CD4-positive, alpha-beta T cell treated with Interleukin-15 for 4 hours (primary cell): ENCODE data around the gene DCAF12.
"Not testable (repeated sequence)": the region's sequence is repeated elsewhere in the genome, so short reads cannot be mapped to it uniquely, and the experiment has no call there.

Source experiments
- DNase-seq: peaks from one replicate; pipeline ENCODE4 v3.0.0-alpha.2; 2020; ENCODE audit warnings: low spot score

DCAF12 gene

DNA sequence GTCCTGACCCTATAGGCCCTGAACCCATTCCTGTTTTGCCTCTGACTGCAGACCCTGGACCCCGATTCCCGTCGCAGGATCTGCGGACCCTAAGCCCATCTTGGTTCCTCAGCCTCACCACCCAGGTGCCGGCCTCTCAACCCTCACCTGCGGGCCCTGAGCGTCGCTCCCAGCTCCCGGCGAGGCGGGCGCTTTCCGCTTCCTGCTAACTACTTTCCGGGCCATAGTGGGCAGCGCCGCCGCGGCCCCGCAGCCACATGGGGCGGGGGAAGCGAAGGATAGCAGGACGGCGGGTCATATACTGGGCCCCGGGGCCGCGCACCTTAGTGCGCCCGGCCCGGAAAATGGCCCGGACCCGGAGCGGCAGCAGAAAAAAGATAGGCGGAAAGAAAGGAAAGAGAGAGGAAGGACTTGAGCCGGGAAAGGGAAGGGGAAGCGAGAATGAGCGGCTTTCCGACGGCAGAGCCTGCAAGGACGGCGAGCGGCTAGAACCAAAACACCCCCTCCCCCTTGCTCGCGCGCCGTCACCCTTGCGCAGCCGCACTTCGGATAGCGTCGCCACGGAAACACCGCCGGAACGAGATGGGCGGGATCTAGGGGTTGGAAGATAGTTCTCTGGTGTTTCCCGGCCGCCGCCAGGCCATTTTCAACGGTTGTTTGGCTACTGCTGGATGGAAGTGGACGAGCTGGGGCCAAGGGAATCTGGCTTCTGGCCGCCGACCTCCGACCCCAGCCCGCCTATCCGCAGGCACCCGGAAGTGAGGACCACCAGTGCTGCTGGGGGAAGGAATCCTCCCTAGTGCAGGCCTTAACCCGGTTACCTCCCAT is at the start of gene DCAF12:
DCAF12 (minus strand) TSS at position 492 of the 828 bp plus-strand sequence; CDS start at position 225, 267 bp downstream.
- peak; percentile 90 for DNase-seq

DNA sequence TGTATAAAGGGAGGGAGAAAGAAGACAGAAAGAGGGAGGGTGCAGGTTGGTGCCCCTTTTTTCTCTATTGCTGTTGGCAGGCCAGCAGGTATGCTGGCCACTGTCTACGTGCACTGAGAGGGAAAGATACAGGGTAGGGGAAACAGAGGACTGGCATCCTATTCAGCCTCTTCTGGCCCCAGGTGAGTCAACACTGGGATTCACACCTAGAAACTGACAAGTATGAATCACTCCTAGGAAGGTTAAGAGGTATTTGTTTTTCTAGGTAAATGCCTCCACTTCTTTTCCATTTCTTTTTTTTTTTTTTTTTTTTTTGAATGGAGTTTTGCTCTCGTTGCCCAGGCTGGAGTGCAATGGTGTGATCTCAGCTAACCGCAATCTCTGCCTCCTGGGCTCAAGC is 49.6 kb upstream of the DCAF12 start:
- no peak for DNase-seq

DNA sequence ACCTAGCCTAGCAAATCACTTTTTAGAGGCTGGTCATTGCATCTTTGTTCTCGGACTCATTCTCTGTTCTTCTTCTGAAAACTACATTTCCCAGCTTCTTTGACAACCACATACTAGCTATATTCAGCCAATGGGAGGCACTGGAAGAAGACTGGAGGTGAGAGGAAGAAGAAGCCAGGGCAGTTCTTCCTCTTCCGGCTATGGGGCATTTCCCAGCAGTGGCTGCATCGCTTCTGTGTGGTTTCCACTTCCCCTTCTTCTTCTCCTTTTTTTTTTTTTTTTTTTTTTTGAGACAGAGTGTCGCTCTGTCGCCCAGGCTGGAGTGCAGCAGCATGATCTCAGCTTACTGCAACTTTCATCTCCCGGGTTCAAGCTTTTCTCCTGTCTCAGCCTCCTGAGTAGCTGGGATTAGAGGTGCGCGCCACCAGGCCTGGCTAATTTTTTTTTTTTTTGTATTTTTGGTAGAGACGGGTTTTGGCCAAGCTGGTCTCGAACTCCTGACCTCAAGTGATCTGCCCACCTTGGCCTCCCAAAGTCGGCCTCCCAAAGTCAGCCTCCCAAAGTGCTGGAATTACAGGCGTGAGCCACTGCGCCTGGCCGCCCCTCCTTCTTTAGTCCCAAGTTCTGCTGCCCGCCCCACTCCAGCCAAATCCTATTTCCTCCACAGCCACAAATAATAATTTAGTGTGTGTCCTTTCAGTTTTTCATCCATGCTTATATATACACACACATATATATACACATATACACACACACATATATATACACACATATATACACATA is 45.4 kb upstream of the DCAF12 start:
- peak; percentile 67 for DNase-seq

DNA sequence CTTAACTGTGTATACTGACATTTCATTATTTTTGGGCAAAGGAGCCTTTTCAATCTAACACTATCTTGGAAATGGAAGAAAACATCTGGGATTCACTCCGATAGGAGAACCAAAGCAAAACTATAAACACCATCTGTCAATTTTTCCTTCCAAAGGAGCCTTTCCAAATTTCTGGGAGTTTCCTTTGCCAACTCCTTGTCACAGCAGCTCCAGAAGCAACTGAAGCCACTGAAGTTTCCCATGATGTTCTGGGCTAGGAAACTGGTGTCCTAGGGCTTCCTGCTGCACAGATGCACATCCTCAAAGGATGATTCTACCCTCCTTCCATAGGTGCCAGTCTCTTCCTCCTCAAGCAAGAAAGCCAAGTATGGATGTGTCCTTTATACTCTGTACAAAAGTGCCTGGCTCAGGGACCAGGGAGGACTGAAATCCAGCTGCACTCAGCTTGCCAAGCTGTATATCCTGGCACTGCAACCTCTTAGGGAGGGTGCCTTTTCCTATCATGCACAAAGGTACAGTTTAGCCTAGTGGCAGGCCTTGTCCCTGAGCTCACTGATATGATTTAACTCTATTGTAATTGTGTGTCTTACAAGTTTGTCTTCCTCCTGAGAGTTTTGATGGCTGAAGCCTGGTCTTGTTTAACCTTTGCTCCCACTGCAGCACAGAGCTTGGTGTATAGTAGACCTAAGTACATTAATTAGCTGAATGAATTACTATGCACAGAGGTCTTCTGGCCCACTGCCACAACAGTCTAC is 43.9 kb upstream of the DCAF12 start:
- no peak for DNase-seq

DNA sequence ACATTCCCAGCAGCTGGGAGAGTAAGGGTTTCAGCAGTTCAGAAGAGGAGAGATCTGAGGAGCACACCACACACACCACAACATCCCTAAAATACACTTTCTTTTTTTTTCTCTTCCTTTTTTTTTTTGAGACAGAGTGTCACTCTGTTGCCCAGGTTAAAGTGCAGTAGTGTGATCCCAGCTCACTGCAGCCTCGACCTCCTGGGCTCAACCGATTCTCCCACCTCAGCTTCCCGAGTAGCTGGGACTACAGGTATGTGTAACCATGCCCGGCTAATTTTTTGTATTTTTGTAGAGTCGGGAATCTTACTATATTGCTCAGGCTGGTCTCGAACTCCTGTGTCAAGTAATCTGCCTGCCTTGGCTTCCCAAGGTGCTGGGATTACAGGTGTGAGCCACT is 42.6 kb upstream of the DCAF12 start:
- no peak for DNase-seq

DNA sequence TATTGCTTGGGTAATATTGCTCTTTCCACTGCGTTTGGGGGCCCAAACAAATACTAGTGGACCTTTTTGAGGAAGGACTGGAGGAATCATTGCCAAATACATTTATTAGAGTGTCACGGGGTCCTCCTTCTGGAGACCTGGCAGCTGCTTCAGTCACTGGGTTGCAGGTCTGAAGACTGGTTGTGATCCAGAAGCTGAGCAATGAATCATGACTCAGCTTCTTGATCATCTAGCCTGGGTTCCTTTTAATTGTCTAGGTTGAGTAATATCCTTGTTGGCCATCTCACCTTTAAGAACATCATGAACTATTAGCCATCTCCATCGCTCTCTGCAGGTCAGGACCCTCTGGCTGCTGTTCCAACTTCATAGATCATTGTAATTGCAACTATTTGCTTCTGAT is 36.9 kb upstream of the DCAF12 start:
- no peak for DNase-seq

DNA sequence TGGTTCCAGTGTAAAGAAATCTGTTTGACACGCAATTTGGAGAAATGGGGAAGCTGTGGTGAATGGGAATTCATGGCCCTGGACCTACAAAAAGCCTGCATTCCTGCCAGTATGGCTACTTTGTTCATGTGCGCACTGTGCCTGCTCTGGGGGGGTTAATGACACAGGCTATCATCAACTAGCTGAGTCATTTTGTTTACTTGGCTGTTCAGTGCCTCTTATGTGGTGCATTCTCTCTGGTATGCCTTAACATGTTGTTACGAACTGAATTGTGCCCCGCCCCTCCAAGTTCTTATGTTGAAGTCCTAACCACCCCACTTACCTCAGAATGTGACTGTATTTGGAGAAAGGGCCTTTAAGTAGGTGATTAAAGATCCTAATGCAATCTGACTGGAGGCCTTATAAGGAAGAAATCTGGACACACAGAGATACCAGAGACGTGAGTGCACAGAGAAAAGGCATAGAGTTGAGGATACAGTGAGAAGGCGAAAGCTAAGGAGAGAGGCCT is 31.9 kb upstream of the DCAF12 start:
- no peak for DNase-seq

DNA sequence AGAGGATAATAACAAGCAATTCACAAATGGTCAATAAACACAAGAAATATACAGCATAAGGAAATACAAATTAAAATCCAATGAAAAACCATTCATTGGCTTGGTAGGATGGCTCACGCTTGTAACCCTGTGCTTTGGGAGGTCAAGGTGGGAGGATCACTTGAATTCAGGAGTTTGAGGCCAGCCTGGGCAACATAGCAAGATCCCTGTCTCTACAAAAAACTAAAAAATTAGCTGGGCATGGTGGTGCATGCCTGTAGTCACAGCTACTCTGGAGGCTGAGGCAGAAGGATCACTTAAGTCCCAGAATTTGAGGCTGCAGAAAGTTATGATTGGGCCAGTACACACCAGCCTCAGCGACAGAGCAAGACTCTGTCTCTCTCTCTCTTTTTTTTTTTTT is 31.4 kb upstream of the DCAF12 start:
- DNase-seq: no peak

DNA sequence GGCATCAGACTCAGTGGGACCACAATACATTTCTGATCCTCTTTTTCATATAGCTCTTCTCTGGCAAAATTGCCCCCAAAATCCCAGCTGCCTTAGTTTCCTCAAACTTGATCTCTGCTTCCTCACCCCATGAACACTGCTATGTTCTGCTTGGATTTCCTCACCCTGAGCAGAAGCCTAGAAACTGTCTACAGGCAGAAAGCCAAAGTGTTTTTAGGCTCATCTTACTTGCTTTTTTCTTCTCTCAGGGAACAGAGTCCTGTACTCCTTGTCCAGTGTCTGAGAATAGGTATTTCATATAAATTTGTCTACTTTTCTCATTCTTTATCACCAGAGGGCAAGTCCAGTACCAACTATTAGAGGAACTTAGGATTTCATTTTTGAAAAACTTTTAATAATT is 30.8 kb upstream of the DCAF12 start:
- DNase-seq: no peak

DNA sequence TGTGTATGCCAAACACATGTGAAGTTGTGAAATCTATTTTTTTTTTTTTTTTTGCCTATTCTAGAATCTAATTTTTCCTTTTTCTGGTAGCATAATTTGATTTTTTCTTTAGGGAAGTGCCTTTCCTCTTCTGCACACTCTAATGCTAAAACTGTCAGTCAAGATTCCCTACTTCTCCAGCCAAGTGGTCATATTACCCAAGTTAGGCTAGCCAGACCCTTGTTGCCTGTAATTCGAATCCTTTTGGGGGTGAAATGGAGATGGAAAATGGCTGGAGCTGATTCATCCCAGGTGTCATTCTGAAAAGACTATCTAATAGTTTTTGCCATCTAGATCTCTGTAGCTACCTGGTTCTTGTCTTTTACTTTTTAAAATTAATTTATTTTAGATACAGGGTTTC is 27.6 kb upstream of the DCAF12 start:
- DNase-seq: no peak

DNA sequence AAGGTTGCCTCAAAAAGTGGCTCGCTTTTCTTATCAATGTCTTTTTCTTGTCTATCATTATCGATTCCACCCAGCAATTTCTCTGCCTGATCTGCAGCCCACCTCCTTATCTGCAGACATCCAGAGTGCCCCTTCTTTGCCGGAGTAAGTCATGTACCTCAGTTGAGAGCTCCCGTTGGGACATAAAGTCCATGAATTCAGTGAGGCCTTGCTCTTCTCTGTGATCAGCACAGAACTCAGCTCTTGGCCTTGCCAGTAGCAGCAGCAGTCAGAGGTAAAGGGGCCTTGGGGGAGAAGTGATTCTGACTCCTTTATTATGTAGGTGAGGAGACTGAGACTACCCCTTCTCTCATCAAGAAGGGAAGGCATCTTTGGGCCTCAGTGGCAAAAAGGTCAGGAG is 24.9 kb upstream of the DCAF12 start:
- DNase-seq: no peak

DNA sequence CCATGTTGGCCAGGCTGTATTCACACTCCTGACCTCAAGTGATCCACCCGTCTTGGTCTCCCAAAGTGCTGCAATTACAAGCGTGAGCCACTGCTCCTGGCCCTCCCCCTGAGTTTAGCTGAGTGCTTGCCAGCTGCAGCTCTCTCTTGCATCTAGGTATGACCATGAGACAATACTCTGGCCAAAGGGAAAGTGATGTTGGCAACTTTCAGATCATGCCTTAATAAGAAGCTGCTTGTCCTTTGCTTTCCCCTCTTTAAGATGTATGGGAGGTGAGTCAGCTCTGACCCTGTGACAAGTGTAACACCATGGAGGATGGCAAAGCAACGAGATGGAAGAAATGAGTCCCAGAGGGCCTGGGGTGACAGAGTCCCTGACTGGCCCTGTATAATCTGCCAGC is 18.7 kb upstream of the DCAF12 start:
- DNase-seq: no peak

DNA sequence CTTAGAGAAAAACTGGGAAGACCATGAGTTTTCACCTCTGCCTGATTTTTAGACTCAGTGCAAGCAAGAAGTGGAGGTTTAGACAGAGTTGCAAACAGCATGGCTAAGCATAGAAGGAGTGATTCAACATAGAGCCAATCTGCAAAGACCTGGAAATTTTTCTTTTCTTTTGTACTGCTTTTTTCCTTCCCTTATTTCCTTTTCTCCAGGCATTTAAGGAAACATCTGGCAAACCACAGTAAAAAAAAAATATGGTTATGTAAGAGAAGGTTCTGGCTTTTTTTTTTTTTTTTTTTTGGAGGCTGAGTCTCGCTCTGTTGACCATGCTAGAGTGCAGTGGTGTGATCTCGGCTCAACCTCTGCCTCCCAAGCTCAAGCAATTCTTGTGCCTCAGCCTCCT is 16.6 kb upstream of the DCAF12 start:
- no peak for DNase-seq

DNA sequence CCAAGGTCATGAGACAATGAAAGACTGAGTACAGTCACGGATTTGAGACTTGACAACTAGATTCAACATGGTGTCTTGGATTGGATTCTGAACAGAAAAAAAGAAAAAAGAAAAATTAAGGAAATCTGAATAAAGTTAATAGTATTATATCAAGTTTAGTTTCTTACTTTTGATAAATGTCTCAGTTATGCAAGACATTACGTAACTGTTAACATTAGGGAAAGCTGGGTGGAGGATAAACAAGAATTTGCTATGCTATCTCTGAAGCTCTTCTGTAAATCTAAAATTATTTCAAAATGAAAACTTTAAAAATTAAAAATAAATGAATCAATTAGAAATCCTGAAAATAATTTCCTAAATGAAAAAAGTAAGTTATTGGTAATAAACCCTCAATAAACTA is 14.4 kb upstream of the DCAF12 start:
- DNase-seq: no peak

DNA sequence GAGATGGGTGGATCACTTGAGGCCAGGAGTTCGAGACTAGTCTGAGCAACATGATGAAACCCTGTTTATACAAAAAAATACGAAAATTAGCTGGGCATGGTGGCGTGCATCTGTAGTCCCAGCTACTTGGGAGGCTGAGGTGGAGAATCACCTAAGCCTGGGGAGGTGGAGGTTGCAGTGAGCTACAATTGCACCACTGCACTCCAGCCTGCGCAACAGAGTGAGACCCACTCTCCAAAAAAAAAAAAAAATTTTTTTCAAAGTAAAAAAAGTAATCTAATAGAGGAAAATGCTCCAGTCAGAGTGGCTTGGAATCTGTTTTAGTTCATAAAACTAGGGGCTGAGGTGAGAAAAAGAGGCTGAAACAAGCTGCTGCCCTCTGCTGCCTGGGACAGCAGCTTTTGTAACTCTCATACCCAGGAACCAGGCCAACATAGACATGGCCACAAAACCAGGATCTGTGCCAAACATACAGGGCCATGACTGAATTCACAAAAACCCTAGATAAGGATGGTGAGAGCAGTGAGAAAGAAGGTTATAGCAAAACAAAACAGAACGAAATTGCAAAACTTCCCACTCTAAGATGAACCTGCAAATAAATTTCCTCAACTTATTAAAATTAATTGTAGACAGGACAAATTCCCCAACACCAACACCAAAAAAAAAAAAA is 13.1 kb upstream of the DCAF12 start:
- no peak for DNase-seq

DNA sequence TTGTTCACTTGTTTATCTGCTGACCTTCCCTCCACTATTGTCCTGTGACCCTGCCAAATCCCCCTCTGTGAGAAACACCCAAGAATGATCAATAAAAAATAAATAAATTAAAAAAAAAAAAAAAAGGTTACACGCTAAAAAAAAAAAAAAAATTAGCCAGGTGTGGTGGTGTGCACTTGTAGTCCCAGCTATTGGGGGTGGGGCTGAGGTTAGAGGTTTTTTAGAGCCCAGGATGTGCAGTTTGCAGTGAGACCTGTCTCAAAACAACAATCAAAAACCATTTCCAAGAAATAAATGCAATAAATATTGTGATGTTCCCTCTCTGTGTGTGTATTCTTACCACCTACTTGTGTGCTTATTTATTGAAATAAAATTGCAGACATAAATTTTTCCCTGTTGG is 12.1 kb upstream of the DCAF12 start:
- not testable (repeated sequence) for DNase-seq

DNA sequence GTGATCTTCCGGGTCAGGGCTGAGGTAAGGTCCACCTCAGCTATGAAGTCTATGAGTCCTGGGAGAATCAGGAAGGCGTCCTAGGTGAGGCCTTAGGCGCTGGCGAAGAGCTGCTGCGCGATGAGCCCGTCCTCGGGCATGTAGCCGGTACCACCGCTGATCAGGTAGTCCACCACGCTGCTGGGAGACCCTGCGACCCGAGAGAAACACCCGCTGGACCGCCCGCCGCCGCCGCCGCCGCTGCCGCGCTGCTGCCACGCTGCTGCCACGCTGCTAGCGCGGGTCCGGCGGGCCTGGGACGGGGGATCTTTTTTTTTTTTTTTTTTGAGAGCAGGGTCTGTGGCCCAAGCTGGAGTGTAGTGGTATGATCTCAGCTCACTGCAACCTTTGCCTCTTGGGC is 8.0 kb upstream of the DCAF12 start:
- DNase-seq: no peak

DNA sequence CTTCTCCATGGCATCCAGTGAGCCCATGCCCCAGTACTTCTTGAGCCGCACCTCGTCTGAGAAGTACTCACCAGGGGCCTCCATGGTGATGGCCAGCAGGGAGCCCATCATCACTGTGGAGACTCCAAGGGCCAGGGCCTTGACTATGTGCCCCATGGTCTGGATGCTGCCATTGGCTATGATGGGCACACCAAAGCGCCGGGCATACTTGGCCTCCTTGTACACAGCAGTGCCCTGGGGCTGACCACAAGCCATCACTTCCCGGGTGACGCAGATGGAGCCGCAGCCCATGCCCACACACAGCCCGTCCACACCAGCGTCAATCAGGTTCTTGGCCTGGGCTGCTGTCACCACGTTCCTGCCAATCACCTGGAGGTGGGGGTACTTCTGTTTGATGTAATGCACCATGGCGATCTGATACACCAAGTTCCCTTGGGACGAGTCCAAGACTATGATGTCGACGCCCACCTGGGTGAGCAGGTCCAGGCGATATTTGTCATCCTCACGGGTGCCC is 7.0 kb upstream of the DCAF12 start:
- DNase-seq: no peak

DNA sequence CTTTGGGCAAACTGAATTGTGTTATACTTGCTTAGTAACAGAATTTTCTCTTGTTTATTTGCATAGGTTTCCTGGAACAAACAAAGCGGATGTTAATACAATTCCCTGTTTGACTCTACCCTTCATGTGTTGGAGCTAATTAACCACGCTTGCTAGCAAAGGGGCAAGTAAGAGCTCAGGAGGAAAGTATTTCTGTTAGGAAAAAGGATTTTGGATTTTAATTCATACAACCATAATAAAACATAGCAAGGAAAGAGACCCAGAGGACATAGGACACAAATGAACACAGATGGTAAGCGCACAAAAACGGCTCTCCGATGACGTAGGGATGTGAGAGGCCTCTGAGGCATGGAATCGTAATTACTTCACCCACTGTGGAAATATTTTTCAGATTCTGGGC is 5.1 kb upstream of the DCAF12 start:
- no peak for DNase-seq

DNA sequence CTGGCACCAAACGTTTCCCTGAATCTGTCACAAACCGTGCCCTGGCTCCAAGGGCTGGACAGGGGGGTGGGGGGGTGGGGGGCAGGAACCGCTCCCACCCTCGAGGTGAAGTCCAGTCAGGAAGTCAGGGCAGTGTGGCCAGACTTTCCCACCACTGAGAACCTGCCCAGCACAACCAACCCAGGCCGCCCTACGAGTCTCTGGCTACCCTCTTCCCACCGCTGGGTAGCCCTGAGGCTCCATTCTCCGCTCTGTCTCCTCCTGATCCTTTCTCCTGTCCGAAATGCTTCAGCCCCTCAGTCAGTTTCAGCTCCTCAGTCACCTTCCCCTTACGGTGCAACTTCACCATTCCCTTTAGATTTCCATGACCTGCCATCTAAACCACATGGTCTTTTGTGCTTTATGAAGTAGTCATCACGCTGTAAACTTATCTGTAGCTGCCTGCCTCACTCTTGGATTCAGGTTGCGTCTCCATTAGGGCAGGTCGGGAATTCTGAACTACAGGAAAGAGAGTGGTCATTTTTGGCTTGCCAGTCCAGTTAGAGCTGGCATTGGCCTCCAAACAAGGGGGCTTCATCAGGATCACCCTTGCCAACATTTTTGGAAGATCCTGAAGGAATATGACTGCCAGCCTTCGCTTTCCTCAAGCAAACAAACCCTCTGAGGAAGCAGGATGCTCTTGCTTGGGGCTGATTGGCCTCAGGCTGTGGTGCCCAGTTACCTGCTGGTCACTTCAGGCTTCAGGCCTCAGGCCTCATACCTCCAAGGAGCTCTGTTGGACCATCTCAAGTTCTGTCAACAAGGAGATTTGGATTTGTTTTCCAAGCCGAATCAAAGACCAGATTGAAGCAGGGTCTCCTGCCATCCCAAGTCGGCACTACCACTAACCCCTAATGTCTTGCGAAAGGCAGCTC is 794 bp upstream of the DCAF12 start:
- no peak for DNase-seq
